ENCODE data around the gene CACNA2D4.

CACNA2D4 gene

DNA sequence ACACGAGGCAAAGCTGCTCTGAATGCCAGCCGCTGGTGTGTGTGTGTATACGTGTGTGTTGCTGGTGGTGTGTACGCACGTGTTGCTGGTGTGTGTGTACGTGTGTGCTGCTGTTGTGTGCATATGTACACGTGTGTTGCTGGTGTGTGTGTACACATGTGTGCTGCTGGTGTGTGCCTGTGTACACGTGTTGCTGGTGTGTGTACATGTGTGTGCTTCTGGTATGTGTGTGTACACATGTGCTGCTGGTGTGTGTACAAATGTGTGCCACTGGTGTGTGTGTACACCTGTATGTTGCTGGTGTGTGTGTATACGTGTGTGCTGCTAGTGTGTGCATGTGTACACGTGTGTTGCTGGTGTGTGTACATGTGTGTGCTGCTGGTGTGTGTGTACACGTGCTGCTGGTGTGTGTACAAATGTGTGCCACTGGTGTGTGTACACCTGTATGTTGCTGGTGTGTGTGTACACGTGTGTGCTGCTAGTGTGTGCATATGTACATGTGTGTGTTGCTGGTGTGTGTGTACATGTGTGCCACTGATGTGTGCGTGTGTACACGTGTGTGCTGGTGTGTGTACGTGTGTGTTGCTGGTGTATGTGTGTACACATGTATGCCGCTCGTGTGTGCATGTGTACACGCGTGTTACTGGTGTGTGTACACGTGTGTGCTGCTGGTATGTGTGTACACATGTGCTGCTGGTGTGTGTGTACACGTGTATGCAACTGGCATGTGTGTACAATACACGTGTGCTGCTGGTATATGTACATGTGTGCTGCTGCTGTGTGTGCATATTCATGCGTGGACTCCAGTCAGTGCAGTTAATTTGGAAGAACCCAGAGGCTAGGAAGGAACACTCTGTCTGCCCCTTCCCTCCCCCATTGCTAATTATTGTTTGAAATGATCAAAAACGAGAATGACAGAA, 47.2 kb downstream of the CACNA2D4 start:
- DNase-seq (ENCODE audit: low read depth in 2 of 2), result no peak

DNA sequence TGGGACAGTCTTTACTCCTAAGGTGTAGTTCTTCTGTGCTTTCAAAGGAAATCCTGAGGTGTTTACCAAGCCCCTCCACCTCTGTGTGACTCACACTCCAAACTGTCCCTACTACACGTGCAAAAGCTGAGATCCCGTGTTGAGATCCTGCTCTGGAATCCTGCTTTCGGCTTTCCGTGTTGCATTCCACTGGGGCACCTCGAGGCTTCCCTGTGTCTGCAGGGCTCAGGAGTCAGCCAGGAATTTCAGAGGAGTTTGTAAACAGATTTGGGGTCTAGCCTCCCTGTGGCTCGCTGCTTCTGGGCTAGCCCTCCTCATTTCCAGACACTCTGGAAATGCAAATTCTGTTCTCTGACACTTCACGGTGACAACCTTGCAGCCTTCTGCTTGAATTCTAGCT, 48.4 kb downstream of the CACNA2D4 start:
- DNase-seq (ENCODE audit: low read depth in 2 of 2), result no peak

DNA sequence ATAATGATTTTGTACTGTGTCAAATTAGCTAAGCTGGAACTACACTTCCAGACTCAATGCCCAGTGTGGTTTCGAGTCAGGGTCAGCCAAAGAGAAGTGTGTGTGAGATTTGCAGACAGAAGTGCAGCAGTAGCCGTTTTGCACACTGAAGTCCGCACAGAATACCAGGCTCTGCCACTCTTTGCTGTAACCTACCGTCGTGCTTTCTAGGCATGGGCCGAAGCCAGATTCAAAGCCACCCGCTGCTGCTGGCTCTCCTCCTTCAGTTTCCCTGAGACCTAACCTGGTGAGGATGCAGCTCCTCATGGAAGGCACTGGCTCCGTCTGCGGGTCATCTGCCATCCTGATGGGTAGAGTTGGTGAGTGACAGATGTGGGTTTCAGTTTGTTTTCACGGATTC, 49.3 kb downstream of the CACNA2D4 start:
- no peak for DNase-seq (ENCODE audit: low read depth in 2 of 2)

DNA sequence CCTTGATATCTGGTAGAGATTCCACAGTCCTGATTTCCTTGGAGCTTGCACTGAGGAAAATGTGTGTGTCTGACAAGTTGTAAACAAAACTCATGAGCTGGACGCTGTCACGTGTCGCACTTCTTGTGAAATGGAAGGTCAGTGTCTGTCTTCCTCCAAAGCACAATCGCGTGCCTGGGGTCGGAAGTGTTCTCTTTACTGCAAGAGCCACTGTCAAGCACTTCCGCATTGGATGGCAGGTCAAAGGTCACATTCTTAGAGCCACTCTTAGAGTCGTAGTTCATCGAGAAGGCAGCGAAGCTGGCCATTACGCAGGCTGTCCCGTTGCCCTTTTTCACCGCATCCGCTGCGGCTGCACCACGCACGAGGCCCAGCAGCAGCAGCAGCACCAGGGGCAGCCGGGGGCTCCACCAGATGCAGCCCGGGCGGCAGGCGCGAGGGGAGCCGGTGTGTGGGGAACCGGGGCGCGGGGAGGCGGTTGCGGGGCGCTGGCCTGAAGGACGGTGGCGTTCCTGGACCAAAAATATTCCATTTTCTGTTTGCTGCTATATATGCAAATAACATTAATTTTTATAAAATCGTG, 53.1 kb downstream of the CACNA2D4 start:
- no peak for DNase-seq (ENCODE audit: low read depth in 2 of 2)

DNA sequence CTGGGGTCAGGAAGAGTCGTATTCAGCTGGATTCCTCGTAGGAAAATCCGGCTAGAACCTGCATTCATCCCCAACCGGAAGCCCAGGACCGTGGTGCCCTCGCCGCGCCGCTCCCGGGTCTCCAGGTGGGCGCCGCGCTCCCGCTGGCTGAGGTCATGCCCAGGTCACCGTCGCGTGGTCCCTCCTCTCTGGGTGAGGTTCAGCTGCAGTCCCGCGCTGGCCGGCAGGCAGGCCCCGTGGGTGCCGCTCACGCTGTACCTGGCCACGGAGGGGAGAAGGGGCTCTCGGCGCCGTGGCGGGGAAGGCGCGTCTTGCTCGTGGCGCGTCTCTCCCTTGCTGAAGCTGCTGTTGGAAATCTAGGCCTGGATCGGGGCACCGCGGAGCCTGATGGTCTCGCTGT, 53.6 kb downstream of the CACNA2D4 start:
- no peak for DNase-seq (ENCODE audit: low read depth in 2 of 2)

DNA sequence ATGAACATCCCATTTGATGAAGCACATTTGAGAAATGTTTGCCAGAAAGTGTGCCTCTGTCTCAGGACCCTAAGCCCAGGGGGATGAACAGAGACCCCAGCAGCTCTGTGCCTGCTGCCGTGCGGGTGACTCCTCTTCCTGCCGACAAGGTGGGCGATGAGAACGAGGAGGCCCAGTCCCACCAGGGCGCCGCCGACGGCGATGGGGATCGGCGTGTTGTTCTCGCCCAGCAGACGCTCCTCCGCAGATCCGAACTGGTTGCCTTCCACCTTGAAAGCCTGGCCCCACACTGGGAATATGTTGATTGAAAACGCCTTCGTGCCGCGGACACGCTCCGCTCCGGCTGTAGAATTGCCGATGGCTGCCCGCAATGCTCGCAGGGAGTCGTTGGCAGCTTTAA, 54.0 kb downstream of the CACNA2D4 start:
- no peak for DNase-seq (ENCODE audit: low read depth in 2 of 2)

DNA sequence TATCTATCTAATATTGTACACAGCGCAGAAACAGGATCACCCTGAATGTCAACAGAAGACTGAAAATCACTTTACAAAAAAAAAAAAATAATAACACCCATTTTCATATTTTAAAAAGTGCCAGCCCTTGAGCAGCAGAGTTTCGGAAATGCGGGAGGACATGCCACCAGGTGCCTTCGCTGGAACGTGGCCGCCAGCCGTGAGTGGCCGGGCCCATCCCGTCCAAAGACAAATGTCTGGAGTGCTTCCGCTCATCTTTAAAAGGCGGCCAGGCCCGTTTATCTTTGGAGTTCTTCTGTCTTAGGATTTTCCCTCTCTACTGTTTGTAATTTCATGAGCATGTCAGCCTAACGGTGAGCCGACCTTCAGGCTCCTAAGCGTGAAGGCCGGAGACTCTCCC, 54.6 kb downstream of the CACNA2D4 start:
- no peak for DNase-seq (ENCODE audit: low read depth in 2 of 2)

DNA sequence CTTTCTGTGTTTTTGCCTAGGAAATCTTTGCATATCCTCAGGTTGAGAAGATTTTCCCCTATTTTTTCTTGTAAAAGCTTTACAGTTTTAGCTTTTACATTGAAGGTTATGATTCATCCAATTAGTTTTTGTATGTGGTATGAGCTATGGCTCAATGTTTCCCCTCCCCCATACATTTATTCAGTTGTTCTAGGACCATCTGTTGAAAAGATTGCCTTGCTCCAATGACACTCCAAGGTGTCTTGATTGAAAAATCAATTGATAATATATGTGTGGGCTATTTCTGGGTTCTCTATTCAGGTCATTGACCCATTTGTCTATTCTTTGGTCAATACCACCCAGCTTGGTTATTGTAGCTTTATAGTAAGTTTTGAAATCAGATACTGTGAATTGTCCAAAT, 55.5 kb downstream of the CACNA2D4 start:
- no peak for DNase-seq (ENCODE audit: low read depth in 2 of 2)

DNA sequence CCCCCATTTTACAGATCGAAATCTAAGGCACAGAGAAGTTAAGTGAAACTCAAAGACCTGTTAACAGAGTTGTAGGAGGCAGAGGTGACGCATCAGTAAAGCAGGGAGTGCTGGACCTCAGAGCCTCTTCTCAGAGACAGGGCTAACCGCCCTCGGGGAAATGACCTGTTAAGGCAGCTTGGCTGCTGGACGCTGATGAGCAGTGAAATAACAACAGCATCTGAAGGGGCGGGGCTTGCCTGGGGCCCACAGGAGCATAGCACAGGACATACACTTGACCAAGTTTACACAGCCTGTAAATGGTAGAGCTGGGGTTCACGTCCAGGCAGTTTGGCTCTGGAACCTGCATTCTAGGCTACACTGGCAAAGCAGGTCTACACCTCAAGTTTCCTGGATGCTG, 58.8 kb downstream of the CACNA2D4 start:
- DNase-seq (ENCODE audit: low read depth in 2 of 2), result no peak

DNA sequence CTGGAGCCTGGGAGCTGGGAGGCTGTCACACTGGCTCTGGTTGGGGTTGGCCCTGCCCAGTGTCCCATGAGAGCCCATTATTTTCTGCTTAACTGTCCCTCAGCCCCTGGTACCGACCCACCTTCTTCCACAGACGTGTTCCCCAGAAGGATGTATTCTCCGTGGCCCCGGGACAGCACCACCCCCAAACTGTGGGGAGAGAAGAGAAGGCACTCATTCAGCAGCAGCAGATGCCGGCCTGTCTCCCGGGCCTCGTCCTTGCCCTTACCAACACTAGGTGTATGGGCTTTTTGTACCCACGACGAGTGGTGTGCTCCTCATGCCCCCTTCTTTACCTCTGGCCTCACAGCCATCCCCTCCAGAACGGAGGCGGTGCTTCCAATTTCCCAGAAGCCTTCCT, 60.0 kb downstream of the CACNA2D4 start:
- no peak for DNase-seq (ENCODE audit: low read depth in 2 of 2)

DNA sequence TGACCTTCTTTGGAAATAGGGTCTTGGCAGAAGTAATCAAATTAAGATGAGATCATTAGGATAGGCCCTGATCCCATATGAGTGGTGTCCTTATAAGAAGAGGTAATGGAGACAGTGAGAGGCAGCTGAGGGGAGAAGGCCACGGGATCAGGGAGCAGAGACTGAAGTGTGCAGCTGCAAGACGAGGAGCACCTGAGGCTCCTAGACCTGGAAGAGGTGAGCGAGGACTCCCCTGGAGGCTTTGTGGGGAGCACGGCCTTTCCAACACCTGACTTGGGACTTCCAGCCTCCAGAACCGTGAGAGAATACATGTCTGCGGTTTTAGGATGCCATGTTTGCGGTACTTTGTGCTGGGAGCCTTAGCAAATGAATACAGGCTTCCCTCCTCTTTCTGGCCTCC, 60.6 kb downstream of the CACNA2D4 start:
- no peak for DNase-seq (ENCODE audit: low read depth in 2 of 2)

DNA sequence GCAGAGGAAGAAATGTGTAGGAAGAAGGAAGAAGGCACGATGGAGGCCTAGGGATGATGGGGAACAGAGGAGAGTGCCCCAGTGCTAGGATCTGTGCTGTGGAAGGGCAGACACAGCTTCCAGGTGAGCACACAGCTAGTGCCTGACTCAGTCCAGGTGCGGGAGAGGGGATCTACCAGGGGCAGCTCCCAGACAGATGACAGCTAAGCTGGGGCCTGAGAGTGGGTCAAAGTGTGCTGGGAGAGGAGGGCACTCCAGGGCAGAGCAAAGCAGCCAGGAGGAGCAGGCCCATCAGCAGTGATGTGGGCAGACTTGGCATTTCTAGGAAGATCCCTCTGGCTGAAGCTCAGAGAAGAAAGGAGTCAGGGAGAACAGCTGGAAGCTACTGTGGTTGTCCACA, 61.4 kb downstream of the CACNA2D4 start:
- DNase-seq (ENCODE audit: low read depth in 2 of 2), result no peak

DNA sequence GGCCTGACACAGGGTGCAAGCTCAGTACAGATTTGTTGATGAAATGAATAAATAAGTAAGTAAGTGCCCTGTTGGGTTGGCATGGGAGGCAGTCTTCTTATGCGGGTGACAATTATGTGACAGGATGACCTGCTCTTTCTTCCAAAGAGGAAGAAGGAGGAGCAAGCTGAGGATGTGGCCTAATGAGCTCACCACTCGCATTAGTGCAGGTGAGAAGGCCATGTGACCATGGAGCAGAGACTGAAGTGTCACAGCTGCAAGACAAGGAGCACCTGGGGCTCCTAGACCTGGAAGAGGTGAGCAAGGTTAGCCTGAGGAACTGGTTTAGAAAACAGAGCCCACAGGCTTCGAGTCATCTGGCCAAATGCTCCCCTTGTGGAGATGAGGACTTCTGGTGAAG, 63.2 kb downstream of the CACNA2D4 start:
- no peak for DNase-seq (ENCODE audit: low read depth in 2 of 2)

DNA sequence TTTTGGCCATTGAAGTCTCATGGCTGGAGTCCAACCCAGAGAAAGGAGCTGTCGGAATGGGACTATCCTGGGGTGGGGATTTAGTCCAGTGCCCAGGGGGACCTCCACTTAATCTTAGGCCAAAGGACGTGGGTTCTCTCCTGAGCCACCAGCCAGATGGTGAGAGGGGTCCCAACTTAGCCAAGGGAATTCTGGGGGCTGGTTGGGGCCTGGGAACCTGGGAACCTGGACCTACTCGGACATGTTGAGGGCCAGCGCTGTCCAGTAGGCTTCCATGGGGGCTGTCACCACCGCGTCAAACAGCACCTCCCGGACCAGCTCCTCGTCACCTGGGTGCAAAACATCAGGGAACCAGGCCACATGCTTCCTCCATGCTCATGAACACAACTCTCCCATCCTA, 64.7 kb downstream of the CACNA2D4 start:
- no peak for DNase-seq (ENCODE audit: low read depth in 2 of 2)

DNA sequence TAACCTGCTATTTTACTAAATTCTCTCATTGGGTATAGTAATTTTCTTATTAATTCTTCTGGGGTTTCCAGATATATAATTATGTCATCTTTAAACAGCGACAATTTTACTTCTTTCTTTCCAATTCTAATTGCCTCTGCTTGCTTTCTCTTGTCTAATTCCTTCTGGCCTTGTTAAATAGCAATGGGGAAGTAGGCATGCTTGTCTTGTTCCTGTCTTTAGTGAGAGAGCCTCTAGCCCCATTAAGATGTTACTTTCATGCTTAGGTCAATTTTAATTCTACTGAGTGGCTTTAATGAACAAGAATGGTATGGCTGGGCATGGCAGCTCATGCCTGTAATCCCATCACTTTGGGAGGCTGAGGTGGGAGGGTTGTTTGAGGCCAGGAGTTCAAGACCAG, 66.4 kb downstream of the CACNA2D4 start:
- no peak for DNase-seq (ENCODE audit: low read depth in 2 of 2)

DNA sequence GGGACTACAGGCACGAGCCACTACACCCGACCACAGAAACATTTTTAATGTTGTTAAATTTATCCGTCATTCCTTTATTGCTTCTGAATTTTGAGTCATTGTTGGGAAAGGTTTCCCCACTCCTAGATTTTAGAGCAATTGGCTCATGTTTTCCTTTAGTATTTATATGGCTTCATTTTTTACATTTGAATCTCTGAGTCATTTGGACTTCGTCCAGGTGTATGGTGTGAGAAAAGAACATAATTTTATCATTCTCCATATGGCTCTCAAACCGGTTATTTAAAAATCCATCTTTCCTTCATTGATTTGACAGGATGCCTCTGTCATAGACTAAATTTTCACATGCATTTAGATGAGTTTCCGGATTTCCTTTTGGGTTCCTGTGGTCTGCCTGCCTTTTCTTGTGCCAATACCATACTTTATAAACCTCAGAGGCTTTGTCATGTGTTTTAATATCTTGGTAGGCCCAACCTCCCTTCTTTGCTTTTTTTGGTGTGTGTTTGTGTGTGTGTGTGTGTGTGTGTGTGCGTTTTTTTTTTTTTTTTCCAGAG, 67.2 kb downstream of the CACNA2D4 start:
- no peak for DNase-seq (ENCODE audit: low read depth in 2 of 2)

DNA sequence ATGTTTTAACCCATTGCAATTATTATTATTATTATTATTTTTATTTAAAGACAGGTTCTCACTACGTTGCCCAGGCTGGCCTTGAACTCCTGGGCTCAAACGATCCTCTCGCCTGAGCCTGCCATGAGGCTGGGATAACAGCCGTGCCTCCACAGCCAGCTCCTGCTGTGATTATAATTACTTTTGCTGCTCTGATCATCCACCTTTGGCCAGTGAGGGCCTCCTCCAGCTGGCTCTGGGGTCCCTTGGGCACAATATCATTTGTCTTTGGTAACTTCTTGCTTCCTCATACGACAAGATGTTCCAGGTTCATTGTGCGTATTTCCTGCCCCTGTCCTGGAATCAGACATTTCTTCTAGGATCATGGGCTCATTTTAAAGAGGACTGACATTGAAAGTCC, 69.7 kb downstream of the CACNA2D4 start:
- DNase-seq (ENCODE audit: low read depth in 2 of 2), result no peak

DNA sequence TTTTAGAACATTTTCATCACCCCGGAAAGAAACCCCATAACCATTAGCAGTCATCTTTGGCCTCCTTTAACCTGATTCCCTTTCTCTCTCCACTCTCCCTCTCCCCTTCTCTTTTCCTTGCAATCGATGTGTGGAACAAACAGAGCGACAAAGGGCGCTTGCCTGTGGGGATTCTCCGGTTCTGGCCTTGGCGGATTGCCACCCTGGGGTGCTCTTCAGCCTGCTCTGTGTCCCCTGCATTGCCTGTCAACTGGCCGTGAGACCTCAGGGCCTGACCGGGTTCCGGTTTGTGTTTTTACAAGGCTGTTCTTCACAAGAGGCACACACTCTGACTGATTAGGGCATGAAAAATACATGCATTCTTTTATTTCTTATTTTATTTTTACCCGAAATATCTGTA, 70.3 kb downstream of the CACNA2D4 start:
- DNase-seq (ENCODE audit: low read depth in 2 of 2), result no peak

DNA sequence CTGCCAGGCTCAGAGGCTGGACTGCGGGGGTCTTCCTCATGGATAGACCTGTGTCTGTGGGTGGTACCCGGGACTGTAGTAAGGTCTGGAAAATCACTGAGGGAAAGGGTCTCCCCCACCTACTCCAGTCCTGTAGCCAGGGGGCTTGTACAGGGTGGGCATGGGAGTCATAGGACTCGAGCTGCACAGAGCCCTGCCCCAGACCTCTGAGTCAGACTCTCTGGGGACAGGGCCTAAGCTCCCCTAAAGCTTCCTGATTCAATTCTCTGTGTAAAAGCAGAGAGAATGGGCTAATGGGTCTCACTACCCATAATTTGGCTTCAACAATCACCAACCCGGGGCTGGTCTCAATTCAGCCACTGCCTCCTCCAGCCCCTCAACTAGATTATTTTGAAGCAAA, 71.0 kb downstream of the CACNA2D4 start:
- no peak for DNase-seq (ENCODE audit: low read depth in 2 of 2)

DNA sequence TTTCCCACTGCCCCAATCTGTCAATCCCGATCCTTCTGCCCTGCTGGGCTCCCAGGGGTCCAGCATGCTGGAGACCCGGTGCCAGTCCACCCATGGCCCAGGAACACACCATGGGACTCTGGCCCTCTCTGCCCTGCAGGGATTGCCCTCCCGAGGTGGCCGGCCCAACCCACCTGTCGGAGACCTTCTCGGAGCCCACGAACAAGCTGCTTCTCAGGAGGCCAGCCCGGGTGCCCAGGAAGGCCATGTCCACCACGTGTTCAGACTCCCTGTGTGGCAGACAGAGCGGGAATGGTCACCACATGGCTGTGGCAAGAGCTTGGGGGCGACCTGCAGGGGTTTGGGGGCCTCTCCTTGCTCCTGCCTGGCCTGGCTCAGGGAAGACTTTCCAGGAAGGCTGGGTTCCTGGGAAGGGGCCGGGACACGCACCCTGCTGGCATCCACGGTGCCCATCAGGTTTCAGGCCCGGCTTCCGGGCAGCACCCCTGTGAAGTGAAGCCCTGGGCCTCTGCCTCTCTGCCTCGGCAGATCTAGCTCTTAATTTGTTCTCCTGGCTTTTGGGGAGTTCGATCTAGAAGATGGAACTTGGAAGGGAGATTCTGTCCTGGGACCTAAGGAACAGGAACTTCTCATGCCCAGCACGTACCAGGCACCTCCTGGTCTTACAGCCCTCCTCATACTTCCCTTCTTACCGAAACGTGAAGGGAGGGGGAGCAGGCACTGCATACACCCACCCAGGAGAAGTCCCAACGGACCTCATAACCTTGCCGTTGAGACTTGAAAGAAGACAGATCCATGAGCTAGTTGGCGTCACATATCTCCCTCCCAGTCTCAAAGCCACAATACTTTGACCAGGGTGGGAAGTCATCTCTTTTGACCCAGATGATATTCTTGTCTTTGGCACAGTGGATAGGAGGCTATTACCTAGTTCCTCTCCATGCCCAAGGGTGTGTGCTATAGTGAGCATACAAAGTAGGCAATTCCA, 71.7 kb downstream of the CACNA2D4 start:
- DNase-seq (ENCODE audit: low read depth in 2 of 2), result no peak

DNA sequence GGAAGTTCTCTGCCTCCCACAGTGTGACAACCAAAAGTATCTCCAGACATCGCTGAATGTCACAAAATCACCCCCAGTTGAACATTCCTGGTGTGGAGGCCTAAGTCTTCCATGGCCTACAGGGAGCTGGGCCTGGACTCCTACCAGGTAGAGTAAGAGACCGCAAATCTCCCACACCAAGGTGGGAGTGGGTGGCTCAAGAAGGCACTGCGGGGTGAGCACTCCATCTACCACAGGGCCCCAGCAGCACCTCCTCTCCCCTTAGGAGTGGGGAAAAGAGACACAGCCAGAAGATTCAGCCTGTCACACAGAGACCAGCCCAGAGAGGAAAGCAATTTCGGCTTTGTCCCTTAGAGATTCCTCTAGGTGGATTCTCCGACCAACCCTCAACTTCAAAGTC, 72.6 kb downstream of the CACNA2D4 start:
- DNase-seq (ENCODE audit: low read depth in 2 of 2), result no peak

DNA sequence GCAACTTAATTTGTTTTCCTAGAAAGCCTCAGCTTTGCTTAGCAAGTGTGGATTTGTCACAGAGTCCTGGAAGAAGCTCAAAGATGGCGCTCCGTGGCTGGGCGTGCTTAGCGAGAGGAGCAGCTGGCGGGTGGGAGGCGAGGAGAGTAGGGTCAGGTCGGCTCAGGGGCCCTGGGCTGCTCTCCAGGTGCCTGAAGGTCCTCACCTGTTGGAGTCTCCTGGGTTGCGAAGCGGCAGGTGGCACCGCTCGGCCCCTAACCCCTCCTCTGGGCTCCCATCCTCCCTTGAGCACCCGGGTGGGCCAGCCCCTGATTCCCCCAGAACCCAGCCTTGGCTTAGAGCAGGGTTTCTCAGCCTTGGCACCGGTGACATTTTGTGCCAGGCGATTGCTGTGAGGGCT, 73.0 kb downstream of the CACNA2D4 start:
- no peak for DNase-seq (ENCODE audit: low read depth in 2 of 2)
